CD4-positive, alpha-beta T cell (primary cell): ENCODE data around the gene GPR173. TPM values are rescaled to one million over a fixed set of nuclear protein-coding genes. Genes with fewer than 3 reads are reported as not detected.

Source experiments
- ATAC-seq: fragments of 200-7000 bp; cut with Tn5 transposase; one replicate; pipeline ENCODE4 v1.10.0; 2022; ENCODE audit warnings: mild to moderate bottlenecking; ENCODE audit not compliant: poor library complexity
- CTCF ChIA-PET: fragments of 350-600 bp; sonication (Branson Sonifier 250); formaldehyde crosslinking; loops from one replicate; lab custom pipeline; 2021; ENCODE audit warnings: antibody characterized with exemption, inconsistent platforms; lab: Charles Lee
- POLR2A ChIA-PET: fragments of 350-600 bp; sonication (Branson Sonifier 250); formaldehyde crosslinking; loops from one replicate; lab custom pipeline; 2021; ENCODE audit warnings: antibody characterized with exemption, inconsistent platforms; lab: Charles Lee
- DNase-seq, 14 experiments: peaks; one replicate each; pipeline ENCODE4 v3.0.0-alpha.2; 2013 to 2020; ENCODE audit warnings: mixed read lengths in 2 of 14
- H3K27ac ChIP-seq, 2 donors: one replicate each; pipeline versions ENCODE4 v1.5.1 to v1.7.0; 2013; ENCODE audit warnings: low read length in 2 of 2, low read depth in 1 of 2, mild to moderate bottlenecking in 1 of 2
- H3K27me3 ChIP-seq, 2 experiments: 1 replicate in 1 of 2; 2 replicates in 1 of 2; pipeline versions ENCODE4 v1.6.1 to v1.7.0; 2013; ENCODE audit warnings: low read length in 2 of 2, control low read depth in 1 of 2, mild to moderate bottlenecking in 1 of 2, moderate library complexity in 1 of 2; ENCODE audit not compliant: insufficient read depth in 2 of 2, control insufficient read depth in 1 of 2
- H3K36me3 ChIP-seq: one replicate; pipeline ENCODE4 v1.6.1; 2013; ENCODE audit warnings: low read length, control low read depth; ENCODE audit not compliant: insufficient read depth
- H3K4me1 ChIP-seq: one replicate; pipeline ENCODE4 v1.6.1; 2013; ENCODE audit warnings: low read length, control low read depth; ENCODE audit not compliant: insufficient read depth
- H3K4me3 ChIP-seq: one replicate; pipeline ENCODE4 v1.5.1; 2013; ENCODE audit warnings: mild to moderate bottlenecking, low read length, moderate library complexity
- H3K9me3 ChIP-seq, 2 experiments: 1 replicate in 1 of 2; 2 replicates in 1 of 2; pipeline versions ENCODE4 v1.6.1 to v1.7.0; 2013; ENCODE audit warnings: low read length in 2 of 2, mild to moderate bottlenecking in 2 of 2, control low read depth in 1 of 2, moderate library complexity in 1 of 2; ENCODE audit not compliant: control insufficient read depth in 1 of 2, insufficient read depth in 1 of 2
- H3K27ac Mint-ChIP-seq: one replicate; pipeline ENCODE4 v1.8.0; 2020; ENCODE audit warnings: mixed read lengths
- H3K27me3 Mint-ChIP-seq: one replicate; pipeline ENCODE4 v1.8.0; 2021; ENCODE audit warnings: mixed read lengths
- H3K36me3 Mint-ChIP-seq: one replicate; pipeline ENCODE4 v1.8.0; 2021; ENCODE audit warnings: low read depth, mixed read lengths
- H3K4me1 Mint-ChIP-seq: one replicate; pipeline ENCODE4 v1.8.0; 2021; ENCODE audit warnings: low read depth, mixed read lengths
- H3K4me3 Mint-ChIP-seq: one replicate; pipeline ENCODE4 v1.8.0; 2020; ENCODE audit warnings: mild to moderate bottlenecking, mixed read lengths
- H3K9me3 Mint-ChIP-seq: one replicate; pipeline ENCODE4 v1.8.0; 2020; ENCODE audit warnings: mixed read lengths
- CTCF ChIP-seq: fragments of 200-600 bp; IDR thresholded peaks from one replicate; pipeline ENCODE4 v1.8.0; 2022; ENCODE audit warnings: antibody characterized with exemption, mild to moderate bottlenecking
- intact Hi-C, 2 experiments: fragments of 100-400 bp; cut with DNase I in 1 of 2; cut with micrococcal nuclease in 1 of 2; formaldehyde crosslinking; loops; one replicate each; pipeline versions ENCODE4 v1.15.1 to v1.9.0; 2023 to 2025; cut with DNase I, micrococcal nuclease
- total RNA-seq, 174 experiments: library from RNA in 2 of 174; stranded (reverse) in 2 of 174; gene quantifications; one replicate each; pipeline ENCODE4 v1.2.3 and lab custom pipeline; 2021 to 2026

The GPR173 gene
- total RNA-seq, 2 experiments from 2014 or later, result not detected

GRCh38 chrX:53044995-53045394, 3.6 kb upstream of the GPR173 start:
- H3K27ac Mint-ChIP-seq, result no peak overlapping the region
- H3K4me1 Mint-ChIP-seq, result no peaks in the 10 kb centered on the region
- DNase-seq, result no peak
- H3K27ac ChIP-seq, result no peak overlapping the region
- peaks cover 0 to 2% of the 10 kb centered on the region in 2 experiments for H3K27me3 ChIP-seq
- CTCF ChIA-PET, result no interaction called here
- no peaks in the 10 kb centered on the region for H3K9me3 ChIP-seq
- H3K4me3 ChIP-seq, result no peak overlapping the region
- H3K27me3 Mint-ChIP-seq, result peaks cover 5% of the 10 kb centered on the region
- no peaks in the 10 kb centered on the region for H3K9me3 Mint-ChIP-seq
- no peak overlapping the region for H3K4me3 Mint-ChIP-seq
- no peak for TF ChIP-seq CTCF
- no peaks in the 10 kb centered on the region for H3K36me3 ChIP-seq
- H3K36me3 Mint-ChIP-seq, result no peaks in the 10 kb centered on the region
- ATAC-seq, result no peak
- intact Hi-C loops, result no loop called here
- POLR2A ChIA-PET, result no interaction called here
- H3K4me1 ChIP-seq, result no peaks in the 10 kb centered on the region

- Histone ChIP-seq H3K4me1 (no peaks in the 10 kb centered on the region), H3K27ac (no peak overlapping the region), H3K4me3 (no peak overlapping the region), H3K36me3 (no peaks in the 10 kb centered on the region), H3K27me3 (peaks cover 0 to 2% of the 10 kb centered on the region in 2 experiments), H3K9me3 (no peaks in the 10 kb centered on the region)
- no peaks in the 10 kb centered on the region for H3K4me1 Mint-ChIP-seq
- no peak for TF ChIP-seq CTCF
- ChIA-PET CTCF (no interaction called here), POLR2A (no interaction called here)
- no peak for ATAC-seq
- H3K36me3 Mint-ChIP-seq, result no peaks in the 10 kb centered on the region
- no peak overlapping the region for H3K4me3 Mint-ChIP-seq
- peaks cover 5% of the 10 kb centered on the region for H3K27me3 Mint-ChIP-seq
- H3K9me3 Mint-ChIP-seq, result no peaks in the 10 kb centered on the region
- H3K27ac Mint-ChIP-seq, result no peak overlapping the region
- no peak for DNase-seq
- intact Hi-C loops, result no loop called here
These were observed 1.4 kb upstream of the GPR173 start for GRCh38 chrX:53047228-53047627.

- Mint-ChIP-seq H3K9me3 (no peaks in the 10 kb centered on the region), H3K27me3 (peaks cover 5% of the 10 kb centered on the region), H3K4me3 (no peak overlapping the region), H3K36me3 (no peaks in the 10 kb centered on the region), H3K4me1 (no peaks in the 10 kb centered on the region), H3K27ac (no peak overlapping the region)
- ATAC-seq (no peak), DNase-seq (no peak)
- intact Hi-C loops, result no loop called here
- CTCF ChIA-PET, result no interaction called here
- Histone ChIP-seq H3K36me3 (no peaks in the 10 kb centered on the region), H3K4me1 (peaks cover 5% of the 10 kb centered on the region), H3K4me3 (no peak overlapping the region), H3K27me3 (peaks cover 0 to 2% of the 10 kb centered on the region in 2 experiments), H3K27ac (no peak overlapping the region), H3K9me3 (no peaks in the 10 kb centered on the region)
- no peak for TF ChIP-seq CTCF
- POLR2A ChIA-PET, result no interaction called here
These were observed 533 bp downstream of the GPR173 start for GRCh38 chrX:53049127-53049517.
